GM18873 (cell line): ENCODE measurements around the gene SPTBN1.

Experiments
- ATAC-seq: cut with Tn5 transposase; IDR thresholded peaks from one replicate; pipeline ENCODE4 v1.9.1; 2021; ENCODE audit warnings: mild to moderate bottlenecking, moderate library complexity, moderate number of reproducible peaks; ENCODE audit not compliant: unreplicated experiment, low FRiP score

The SPTBN1 gene

GRCh38 chr2:54582987-54583386 is 126.9 kb downstream of the SPTBN1 start:
- ATAC-seq = no peak

GRCh38 chr2:54584598-54584997 is 128.5 kb downstream of the SPTBN1 start:
- ATAC-seq = no peak

GRCh38 chr2:54585136-54585733 is 129.1 kb downstream of the SPTBN1 start:
- no peak for ATAC-seq

- ATAC-seq = no peak
Measured at GRCh38 chr2:54586062-54586461, 129.9 kb downstream of the SPTBN1 start.

GRCh38 chr2:54586494-54586893 is 130.4 kb downstream of the SPTBN1 start:
- no peak for ATAC-seq

- no peak for ATAC-seq
Measured at GRCh38 chr2:54587171-54588016, 131.3 kb downstream of the SPTBN1 start.

GRCh38 chr2:54588244-54588899 is 132.2 kb downstream of the SPTBN1 start:
- ATAC-seq = no peak

- no peak for ATAC-seq
Measured at GRCh38 chr2:54589038-54589339, 132.9 kb downstream of the SPTBN1 start.

- no peak for ATAC-seq
Measured at GRCh38 chr2:54589340-54590215, 133.5 kb downstream of the SPTBN1 start.

- no peak for ATAC-seq
Measured at GRCh38 chr2:54590216-54591120, 134.3 kb downstream of the SPTBN1 start.

GRCh38 chr2:54591551-54591950 is 135.4 kb downstream of the SPTBN1 start:
- no peak for ATAC-seq

GRCh38 chr2:54593249-54593648 is 137.1 kb downstream of the SPTBN1 start:
- ATAC-seq = no peak

GRCh38 chr2:54594048-54594447 is 137.9 kb downstream of the SPTBN1 start:
- no peak for ATAC-seq

GRCh38 chr2:54595161-54595803 is 139.2 kb downstream of the SPTBN1 start:
- ATAC-seq = no peak

GRCh38 chr2:54595999-54596902 is 140.1 kb downstream of the SPTBN1 start:
- no peak for ATAC-seq

- ATAC-seq = no peak
Measured at GRCh38 chr2:54597153-54597848, 141.2 kb downstream of the SPTBN1 start.
